PC-3 (cell line): ENCODE measurements around the gene MDH2. TPM values are rescaled to one million over a fixed set of nuclear protein-coding genes. Genes with fewer than 3 reads are reported as not detected.
"Not testable (repeated sequence)": the region's sequence is repeated elsewhere in the genome, so short reads cannot be mapped to it uniquely, and the experiment has no call there.

Experiments
- ATAC-seq: fragments of 200-7000 bp; cut with Tn5 transposase; 2 replicates; pipeline ENCODE4 v1.9.1; 2020; ENCODE audit warnings: mild to moderate bottlenecking, moderate library complexity
- BruUV-seq: library from RNA; stranded (reverse); fragments of 400-500 nt; replicated peaks from 2 replicates; lab custom pipeline; 2021; lab: Mats Ljungman, UMichigan
- CTCF ChIA-PET: fragments of 300-600 bp; sonication (Branson Sonifier 250); formaldehyde crosslinking; loops from one replicate; lab custom pipeline; 2022; ENCODE audit warnings: antibody characterized with exemption; lab: Charles Lee
- POLR2A ChIA-PET: fragments of 300-600 bp; sonication (Branson Sonifier 250); formaldehyde crosslinking; loops from one replicate; lab custom pipeline; 2022; ENCODE audit warnings: antibody characterized with exemption; ENCODE audit not compliant: unreplicated experiment; lab: Charles Lee
- DNase-seq: peaks from one replicate; pipeline ENCODE4 v3.0.0-alpha.2; 2015
- H2AFZ ChIP-seq: fragments of 300-600 bp; sonication (generic); 2 replicates; pipeline ENCODE4 v1.6.0; 2016; ENCODE audit warnings: antibody characterized with exemption, low read length
- H3F3A ChIP-seq: fragments of 300-600 bp; sonication (generic); one replicate; pipeline ENCODE4 v1.6.0; 2017; ENCODE audit warnings: antibody characterized with exemption, low read length, control low read depth, mild to moderate bottlenecking; ENCODE audit not compliant: unreplicated experiment
- H3K27ac ChIP-seq: fragments of 300-600 bp; sonication (generic); 2 replicates; pipeline ENCODE4 v1.5.1; 2016; ENCODE audit warnings: mild to moderate bottlenecking, low read length
- H3K27me3 ChIP-seq: fragments of 300-600 bp; sonication (generic); 2 replicates; pipeline ENCODE4 v1.6.1; 2016; ENCODE audit warnings: low read length, mixed read lengths
- H3K36me3 ChIP-seq: fragments of 300-600 bp; sonication (generic); 2 replicates; pipeline ENCODE4 v1.6.1; 2016; ENCODE audit warnings: low read depth, mixed run types, low read length, mixed read lengths
- H3K4me1 ChIP-seq: fragments of 300-600 bp; sonication (generic); 2 replicates; pipeline ENCODE4 v1.5.1; 2016; ENCODE audit warnings: low read length; ENCODE audit not compliant: insufficient read depth
- H3K4me2 ChIP-seq: fragments of 300-600 bp; sonication (generic); 2 replicates; pipeline ENCODE4 v1.6.0; 2016; ENCODE audit warnings: low read length
- H3K4me3 ChIP-seq: fragments of 300-600 bp; sonication (generic); 2 replicates; pipeline ENCODE4 v1.5.1; 2016; ENCODE audit warnings: mild to moderate bottlenecking, low read length, mixed read lengths
- H3K79me2 ChIP-seq: fragments of 300-600 bp; sonication (generic); 2 replicates; pipeline ENCODE4 v1.6.1; 2017; ENCODE audit warnings: low read length, mixed read lengths
- H3K9ac ChIP-seq: fragments of 300-600 bp; sonication (generic); 2 replicates; pipeline ENCODE4 v1.6.0; 2016; ENCODE audit warnings: mild to moderate bottlenecking, low read length
- H3K9me2 ChIP-seq: fragments of 300-600 bp; sonication (generic); replicated peaks from 2 replicates; pipeline ENCODE4 v1.6.1; 2016; ENCODE audit warnings: mixed run types, low read length, mixed read lengths
- H3K9me3 ChIP-seq: fragments of 300-600 bp; sonication (generic); 2 replicates; pipeline ENCODE4 v1.6.1; 2016; ENCODE audit warnings: low read length, mixed read lengths
- H4K20me1 ChIP-seq: fragments of 300-600 bp; sonication (generic); 2 replicates; pipeline ENCODE4 v1.6.1; 2016; ENCODE audit warnings: low read length, mixed read lengths
- CTCF ChIP-seq: fragments of 300-600 bp; sonication (generic); conservative IDR thresholded peaks from 2 replicates; pipeline ENCODE4 v1.5.1; 2017; ENCODE audit warnings: antibody characterized with exemption, low read depth, mild to moderate bottlenecking, low read length
- EZH2 ChIP-seq: fragments of 300-600 bp; sonication (generic); IDR thresholded peaks from one replicate; pipeline ENCODE4 v1.6.1; 2017; ENCODE audit warnings: antibody characterized with exemption, mild to moderate bottlenecking, low read length; ENCODE audit not compliant: unreplicated experiment
- EZH2phosphoT487 ChIP-seq: fragments of 300-600 bp; sonication (generic); IDR thresholded peaks from 2 replicates; pipeline ENCODE4 v1.6.1; 2018; ENCODE audit warnings: mild to moderate bottlenecking, antibody characterized with exemption, low read length, borderline replicate concordance
- intact Hi-C: fragments of 100-400 bp; cut with micrococcal nuclease; formaldehyde crosslinking; loops from 2 replicates; pipeline ENCODE4 v1.9.0; 2023
- total RNA-seq: library from RNA; depleted of rRNA; stranded (reverse); fragments of >200 nt; gene quantifications from 2 replicates; pipeline ENCODE4 v1.2.3, GENCODE V29; 2014

The MDH2 gene
- total RNA-seq, 1 experiment from 2014 or later: 174 TPM

- Histone ChIP-seq H3K4me3 (no peak overlapping the region), H3K9me3 (no peaks in the 10 kb centered on the region), H3K27me3 (no peaks in the 10 kb centered on the region), H4K20me1 (no peaks in the 10 kb centered on the region), H3K9ac (no peak overlapping the region), H3K4me2 (peak overlapping the region; percentile 42; the same call in 1 of the 2 replicates), H3K4me1 (peaks cover 49% of the 10 kb centered on the region), H3K79me2 (no peaks in the 10 kb centered on the region), H2AFZ (no peak overlapping the region), H3F3A (no peaks in the 10 kb centered on the region), H3K27ac (peak overlapping the region; percentile 33; the same call in 1 of the 2 replicates), H3K9me2 (no peaks in the 10 kb centered on the region), H3K36me3 (no peaks in the 10 kb centered on the region)
- no peak for TF ChIP-seq CTCF
- no peak for TF ChIP-seq EZH2
- TF ChIP-seq EZH2phosphoT487: no peak
- CTCF ChIA-PET: no interaction called here
- ATAC-seq: no peak
- intact Hi-C loops: no loop called here
- BruUV-seq: no TSS peak
- peak; percentile 51 for DNase-seq
- POLR2A ChIA-PET: no interaction called here
Measured at GRCh38 chr7:76091506-76091905, 43.6 kb downstream of the MDH2 start.

- H3K4me3 ChIP-seq, ATAC-seq, POLR2A ChIA-PET, H3K4me2 ChIP-seq, H3F3A ChIP-seq, H3K9me3 ChIP-seq, BruUV-seq, H2AFZ ChIP-seq, H3K36me3 ChIP-seq, H3K27me3 ChIP-seq, CTCF ChIA-PET, intact Hi-C loops, DNase-seq, H3K9me2 ChIP-seq, H3K27ac ChIP-seq, H3K79me2 ChIP-seq, H4K20me1 ChIP-seq, H3K9ac ChIP-seq: not testable (repeated sequence)
- peaks cover 33% of the 10 kb centered on the region for H3K4me1 ChIP-seq
Measured at GRCh38 chr7:76093531-76093930, 45.6 kb downstream of the MDH2 start.

- H3K27ac ChIP-seq, POLR2A ChIA-PET, intact Hi-C loops, ATAC-seq, H3F3A ChIP-seq, H3K4me2 ChIP-seq, H3K9me2 ChIP-seq, H3K36me3 ChIP-seq, CTCF ChIA-PET, DNase-seq, H3K27me3 ChIP-seq, H3K9me3 ChIP-seq, H3K4me3 ChIP-seq, H2AFZ ChIP-seq, BruUV-seq, H4K20me1 ChIP-seq, H3K9ac ChIP-seq, H3K79me2 ChIP-seq: not testable (repeated sequence)
- H3K4me1 ChIP-seq: peaks cover 25% of the 10 kb centered on the region
Measured at GRCh38 chr7:76094326-76094725, 46.4 kb downstream of the MDH2 start.

GRCh38 chr7:76095908-76096307 lies 48.0 kb downstream of the MDH2 start:
- Histone ChIP-seq H3K27ac (no peak overlapping the region), H3K4me3 (no peak overlapping the region), H4K20me1 (no peaks in the 10 kb centered on the region), H3K79me2 (no peaks in the 10 kb centered on the region), H3K27me3 (no peaks in the 10 kb centered on the region), H3K9me2 (no peaks in the 10 kb centered on the region), H3K36me3 (no peaks in the 10 kb centered on the region), H3K4me1 (peaks cover 12% of the 10 kb centered on the region), H3K9ac (no peak overlapping the region), H3K4me2 (no peak overlapping the region), H2AFZ (no peak overlapping the region), H3K9me3 (no peaks in the 10 kb centered on the region), H3F3A (no peaks in the 10 kb centered on the region)
- TF ChIP-seq CTCF (no peak), EZH2phosphoT487 (no peak), EZH2 (no peak)
- POLR2A ChIA-PET: interaction anchor here (0.7 kb wide), 1 partner anchor 104 kb away, joined by 3 read pairs; no protein-coding TSS in a partner anchor
- CTCF ChIA-PET: interaction anchor here (0.6 kb wide), 1 partner anchor 92 kb away, joined by 6 read pairs; no protein-coding TSS in a partner anchor
- BruUV-seq: no TSS peak
- DNase-seq (no peak), ATAC-seq (no peak)
- intact Hi-C loops: no loop called here

- Histone ChIP-seq H3K4me2 (peak overlapping the region; percentile 3; the same call in 1 of the 2 replicates), H3K27ac (0 out of 2 replicates have a peak overlapping the region, but pooled peaks have one; percentile 9), H3K4me1 (peaks cover 22% of the 10 kb centered on the region)
- ATAC-seq, H3K27me3 ChIP-seq, H3K9me2 ChIP-seq, H2AFZ ChIP-seq, H3K4me3 ChIP-seq, DNase-seq, H3K9ac ChIP-seq, H3K79me2 ChIP-seq, H3F3A ChIP-seq, POLR2A ChIA-PET, H3K36me3 ChIP-seq, H4K20me1 ChIP-seq, H3K9me3 ChIP-seq, intact Hi-C loops, BruUV-seq, CTCF ChIA-PET: not testable (repeated sequence)
Measured at GRCh38 chr7:76101693-76102437, 54.0 kb downstream of the MDH2 start.
